HG02678 (cell line): Measurements from ENCODE around the gene IRF4.

Experiments used
- ATAC-seq: cut with Tn5 transposase; IDR thresholded peaks from one replicate; pipeline ENCODE4 v1.9.1; 2021; ENCODE audit warnings: mild to moderate bottlenecking, moderate library complexity; ENCODE audit not compliant: unreplicated experiment

Gene IRF4

GRCh38 chr6:391559-392440, at the start of gene IRF4:
Gene IRF4 (plus strand): TSS chr6:391752. CDS start chr6:393153, 1,401 bp downstream.
- ATAC-seq, result peak; percentile 54

- ATAC-seq, result peak; percentile 63
These were observed 49.4 kb upstream of the IRF4 start for GRCh38 chr6:341914-342831.

GRCh38 chr6:342832-343179, 48.7 kb upstream of the IRF4 start:
- no peak for ATAC-seq

- ATAC-seq, result no peak
These were observed 48.2 kb upstream of the IRF4 start for GRCh38 chr6:343226-343935.

- ATAC-seq, result no peak
These were observed 47.4 kb upstream of the IRF4 start for GRCh38 chr6:343960-344815.

GRCh38 chr6:344816-345340, 46.7 kb upstream of the IRF4 start:
- no peak for ATAC-seq

- ATAC-seq, result no peak
These were observed 45.7 kb upstream of the IRF4 start for GRCh38 chr6:345747-346385.

GRCh38 chr6:346386-347030, 45.0 kb upstream of the IRF4 start:
- no peak for ATAC-seq

GRCh38 chr6:347232-347631, 44.3 kb upstream of the IRF4 start:
- peak; percentile 88 for ATAC-seq

GRCh38 chr6:347951-348859, 43.3 kb upstream of the IRF4 start:
- no peak for ATAC-seq

GRCh38 chr6:348860-349396, 42.6 kb upstream of the IRF4 start:
- no peak for ATAC-seq

- no peak for ATAC-seq
These were observed 42.0 kb upstream of the IRF4 start for GRCh38 chr6:349491-349921.

- ATAC-seq, result no peak
These were observed 41.2 kb upstream of the IRF4 start for GRCh38 chr6:350371-350770.

GRCh38 chr6:351011-351866, 40.3 kb upstream of the IRF4 start:
- ATAC-seq, result no peak

- no peak for ATAC-seq
These were observed 39.7 kb upstream of the IRF4 start for GRCh38 chr6:351867-352289.

- no peak for ATAC-seq
These were observed 39.1 kb upstream of the IRF4 start for GRCh38 chr6:352474-352873.
